ENCODE results near the gene ZDHHC7. TPM values are rescaled to one million over a fixed set of nuclear protein-coding genes. Genes with fewer than 3 reads are reported as not detected.
A peak's percentile ranks its signal among the peaks of the same experiment; 100 is the strongest.

The ZDHHC7 gene
- total and polyA plus RNA-seq, 9 of the 15 experiments (the other 6 are each of a cell fraction or from before 2014, with no cell fraction given): 1.7 to 49.7 (median 37.4) TPM

DNA sequence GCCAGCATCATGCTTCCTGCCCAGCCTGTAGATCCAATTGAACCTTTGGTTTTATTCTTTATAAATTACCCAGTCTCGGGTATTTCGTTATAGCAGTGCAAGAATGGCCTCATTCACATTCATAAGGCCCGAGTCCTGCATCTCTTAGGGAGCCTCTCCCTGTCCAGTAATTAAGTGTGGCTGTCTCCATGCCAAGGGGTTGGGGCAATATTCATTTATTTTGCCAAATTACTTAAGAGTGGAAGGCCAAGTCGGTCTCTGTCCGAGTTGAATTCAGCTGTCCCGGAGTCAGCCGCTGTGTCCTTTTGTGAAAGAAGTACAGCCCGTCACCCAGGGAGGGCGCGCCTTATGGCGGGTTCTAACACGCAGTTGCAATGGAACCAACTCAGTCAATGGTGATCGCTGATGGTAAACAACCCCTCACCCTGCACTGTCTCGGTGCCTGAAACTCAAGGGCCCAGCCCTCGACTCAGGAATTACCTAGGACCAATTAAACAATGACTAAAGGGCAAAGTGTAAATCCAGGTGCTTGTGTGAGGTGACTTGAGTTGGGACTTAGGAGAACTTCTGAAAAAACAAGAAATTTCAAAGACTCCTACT lies 38.5 kb upstream of the ZDHHC7 start (continued):
- TF ChIP-seq NR0B1 (IDR thresholded peaks at IDR 0.05; ENCODE audit: partially characterized antibody): no peak
- no peak for TF ChIP-seq RCOR1 (IDR thresholded peaks at IDR 0.05; ENCODE audit: borderline replicate concordance in 1 of 2, low read depth in 2 of 2, low read length in 2 of 2)
- no peak for TF ChIP-seq NR4A1 (CRISPR knock-in tag; IDR thresholded peaks at IDR 0.05)
- TF ChIP-seq NR4A1 (tag; IDR thresholded peaks at IDR 0.05): peak; percentile 77
- no peak for TF ChIP-seq BACH1 (tag; IDR thresholded peaks at IDR 0.05)
- no peak for TF ChIP-seq JUNB (CRISPR knock-in tag; conservative IDR thresholded peaks at IDR 0.05)
- no peak for TF ChIP-seq CC2D1A (IDR thresholded peaks at IDR 0.05)
- TF ChIP-seq, protein P1, sequence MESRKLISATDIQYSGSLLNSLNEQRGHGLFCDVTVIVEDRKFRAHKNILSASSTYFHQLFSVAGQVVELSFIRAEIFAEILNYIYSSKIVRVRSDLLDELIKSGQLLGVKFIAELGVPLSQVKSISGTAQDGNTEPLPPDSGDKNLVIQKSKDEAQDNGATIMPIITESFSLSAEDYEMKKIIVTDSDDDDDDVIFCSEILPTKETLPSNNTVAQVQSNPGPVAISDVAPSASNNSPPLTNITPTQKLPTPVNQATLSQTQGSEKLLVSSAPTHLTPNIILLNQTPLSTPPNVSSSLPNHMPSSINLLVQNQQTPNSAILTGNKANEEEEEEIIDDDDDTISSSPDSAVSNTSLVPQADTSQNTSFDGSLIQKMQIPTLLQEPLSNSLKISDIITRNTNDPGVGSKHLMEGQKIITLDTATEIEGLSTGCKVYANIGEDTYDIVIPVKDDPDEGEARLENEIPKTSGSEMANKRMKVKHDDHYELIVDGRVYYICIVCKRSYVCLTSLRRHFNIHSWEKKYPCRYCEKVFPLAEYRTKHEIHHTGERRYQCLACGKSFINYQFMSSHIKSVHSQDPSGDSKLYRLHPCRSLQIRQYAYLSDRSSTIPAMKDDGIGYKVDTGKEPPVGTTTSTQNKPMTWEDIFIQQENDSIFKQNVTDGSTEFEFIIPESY (CRISPR knock-in tag; IDR thresholded peaks at IDR 0.05): peak; percentile 99
- TF ChIP-seq RAD21 (CRISPR knock-in tag; conservative IDR thresholded peaks at IDR 0.05 in 1 of 2, IDR thresholded peaks at IDR 0.05 in 1 of 2): 0 out of 4 replicates have a peak, but pooled peaks of 1 of the 2 experiments have one; percentile 8
- TF ChIP-seq PCBP2 (IDR thresholded peaks at IDR 0.05; ENCODE audit: low read depth, low read length, poor library complexity, severe bottlenecking): no peak
- TF ChIP-seq, protein P2, sequence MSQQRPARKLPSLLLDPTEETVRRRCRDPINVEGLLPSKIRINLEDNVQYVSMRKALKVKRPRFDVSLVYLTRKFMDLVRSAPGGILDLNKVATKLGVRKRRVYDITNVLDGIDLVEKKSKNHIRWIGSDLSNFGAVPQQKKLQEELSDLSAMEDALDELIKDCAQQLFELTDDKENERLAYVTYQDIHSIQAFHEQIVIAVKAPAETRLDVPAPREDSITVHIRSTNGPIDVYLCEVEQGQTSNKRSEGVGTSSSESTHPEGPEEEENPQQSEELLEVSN (IDR thresholded peaks at IDR 0.05; ENCODE audit: borderline replicate concordance in 1 of 2, extremely low read depth in 1 of 2, insufficient read depth in 1 of 2, insufficient read length in 1 of 2, low read depth in 1 of 2, low read length in 1 of 2, poor library complexity in 1 of 2, severe bottlenecking in 1 of 2): peak in 1 of 2 experiments; percentile 25
- no peak for TF ChIP-seq ZNF217 (CRISPR knock-in tag; IDR thresholded peaks at IDR 0.05)
- no peak for TF ChIP-seq SREBF1 (IDR thresholded peaks at IDR 0.05; ENCODE audit: borderline replicate concordance, low read depth, low read length)
- TF ChIP-seq, protein P3, sequence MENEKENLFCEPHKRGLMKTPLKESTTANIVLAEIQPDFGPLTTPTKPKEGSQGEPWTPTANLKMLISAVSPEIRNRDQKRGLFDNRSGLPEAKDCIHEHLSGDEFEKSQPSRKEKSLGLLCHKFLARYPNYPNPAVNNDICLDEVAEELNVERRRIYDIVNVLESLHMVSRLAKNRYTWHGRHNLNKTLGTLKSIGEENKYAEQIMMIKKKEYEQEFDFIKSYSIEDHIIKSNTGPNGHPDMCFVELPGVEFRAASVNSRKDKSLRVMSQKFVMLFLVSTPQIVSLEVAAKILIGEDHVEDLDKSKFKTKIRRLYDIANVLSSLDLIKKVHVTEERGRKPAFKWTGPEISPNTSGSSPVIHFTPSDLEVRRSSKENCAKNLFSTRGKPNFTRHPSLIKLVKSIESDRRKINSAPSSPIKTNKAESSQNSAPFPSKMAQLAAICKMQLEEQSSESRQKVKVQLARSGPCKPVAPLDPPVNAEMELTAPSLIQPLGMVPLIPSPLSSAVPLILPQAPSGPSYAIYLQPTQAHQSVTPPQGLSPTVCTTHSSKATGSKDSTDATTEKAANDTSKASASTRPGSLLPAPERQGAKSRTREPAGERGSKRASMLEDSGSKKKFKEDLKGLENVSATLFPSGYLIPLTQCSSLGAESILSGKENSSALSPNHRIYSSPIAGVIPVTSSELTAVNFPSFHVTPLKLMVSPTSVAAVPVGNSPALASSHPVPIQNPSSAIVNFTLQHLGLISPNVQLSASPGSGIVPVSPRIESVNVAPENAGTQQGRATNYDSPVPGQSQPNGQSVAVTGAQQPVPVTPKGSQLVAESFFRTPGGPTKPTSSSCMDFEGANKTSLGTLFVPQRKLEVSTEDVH (IDR thresholded peaks at IDR 0.05; ENCODE audit: low read depth, partially characterized antibody): no peak
- TF ChIP-seq, protein P4, sequence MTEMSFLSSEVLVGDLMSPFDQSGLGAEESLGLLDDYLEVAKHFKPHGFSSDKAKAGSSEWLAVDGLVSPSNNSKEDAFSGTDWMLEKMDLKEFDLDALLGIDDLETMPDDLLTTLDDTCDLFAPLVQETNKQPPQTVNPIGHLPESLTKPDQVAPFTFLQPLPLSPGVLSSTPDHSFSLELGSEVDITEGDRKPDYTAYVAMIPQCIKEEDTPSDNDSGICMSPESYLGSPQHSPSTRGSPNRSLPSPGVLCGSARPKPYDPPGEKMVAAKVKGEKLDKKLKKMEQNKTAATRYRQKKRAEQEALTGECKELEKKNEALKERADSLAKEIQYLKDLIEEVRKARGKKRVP (CRISPR knock-in tag; IDR thresholded peaks at IDR 0.05): no peak
- no peak for TF ChIP-seq HNRNPH1 (optimal IDR thresholded peaks at IDR 0.05; ENCODE audit: low read depth, low read length)
- no peak for TF ChIP-seq HOXB6 (CRISPR knock-in tag; IDR thresholded peaks at IDR 0.05; ENCODE audit: borderline replicate concordance)
- no peak for TF ChIP-seq ZNF224 (CRISPR knock-in tag; IDR thresholded peaks at IDR 0.05)
- no peak for TF ChIP-seq KLF10 (CRISPR knock-in tag; IDR thresholded peaks at IDR 0.05)

Data from K562 (cell line).